Fibroblast of lung (primary cell): ENCODE measurements around the gene TCEA3. TPM values are rescaled to one million over a fixed set of nuclear protein-coding genes. Genes with fewer than 3 reads are reported as not detected.

Experiments
- DNase-seq, 2 donors: peaks; one replicate each; pipeline versions ENCODE4 v3.0.0 to v3.0.0-alpha.2; 2010; ENCODE audit warnings: low read depth in 2 of 2
- H2AFZ ChIP-seq: 2 replicates; pipeline ENCODE4 v1.5.1; 2012; ENCODE audit warnings: low read length, control low read depth, inconsistent platforms
- H3K27ac ChIP-seq: 2 replicates; pipeline ENCODE4 v1.5.1; 2011; ENCODE audit warnings: low read length, control low read depth; ENCODE audit not compliant: insufficient read depth
- H3K27me3 ChIP-seq: 2 replicates; pipeline ENCODE4 v1.5.1; 2011; ENCODE audit warnings: mild to moderate bottlenecking, low read length; ENCODE audit not compliant: control insufficient read depth, insufficient read depth
- H3K36me3 ChIP-seq: 2 replicates; pipeline ENCODE4 v1.5.1; 2011; ENCODE audit warnings: low read length; ENCODE audit not compliant: control insufficient read depth, insufficient read depth
- H3K4me1 ChIP-seq: 2 replicates; pipeline ENCODE4 v1.5.1; 2011; ENCODE audit warnings: low read length; ENCODE audit not compliant: control insufficient read depth, insufficient read depth; ENCODE audit errors: extremely low read depth
- H3K4me2 ChIP-seq: 2 replicates; pipeline ENCODE4 v1.5.1; 2011; ENCODE audit warnings: low read length, control low read depth; ENCODE audit not compliant: insufficient read depth; ENCODE audit errors: extremely low read depth
- H3K4me3 ChIP-seq, 4 experiments: fragments of 200-600 bp in 1 of 4; sonication (generic) in 1 of 4; replicated peaks in 1 of 4; 2 replicates each; pipeline ENCODE4 v1.5.1; 2011 to 2016; ENCODE audit warnings: low read length in 4 of 4, low read depth in 3 of 4, mild to moderate bottlenecking in 3 of 4, control low read depth in 2 of 4, inconsistent platforms in 1 of 4, mixed read lengths in 1 of 4; ENCODE audit not compliant: insufficient read depth in 1 of 4; ENCODE audit errors: control extremely low read depth in 1 of 4
- H3K79me2 ChIP-seq: 2 replicates; pipeline ENCODE4 v1.5.1; 2012; ENCODE audit warnings: mild to moderate bottlenecking, low read length, inconsistent platforms; ENCODE audit not compliant: control insufficient read depth, insufficient read depth
- H3K9ac ChIP-seq: 2 replicates; pipeline ENCODE4 v1.5.1; 2011; ENCODE audit warnings: mild to moderate bottlenecking, low read length, control low read depth; ENCODE audit not compliant: insufficient read depth
- H3K9me3 ChIP-seq: 2 replicates; pipeline ENCODE4 v1.5.1; 2012; ENCODE audit warnings: low read depth, low read length; ENCODE audit not compliant: control insufficient read depth, insufficient read depth
- H4K20me1 ChIP-seq: 2 replicates; pipeline ENCODE4 v1.5.1; 2011; ENCODE audit warnings: low read length; ENCODE audit not compliant: control insufficient read depth, insufficient read depth; ENCODE audit errors: extremely low read depth
- CTCF ChIP-seq, 2 donors: IDR thresholded peaks in 1 of 2; conservative IDR thresholded peaks in 1 of 2; 1 replicate in 1 of 2; 2 replicates in 1 of 2; pipeline ENCODE4 v1.5.1; 2011 to 2012; ENCODE audit warnings: low read length in 2 of 2, control low read depth in 1 of 2, inconsistent platforms in 1 of 2, low read depth in 1 of 2, mild to moderate bottlenecking in 1 of 2
- EZH2 ChIP-seq: IDR thresholded peaks from 2 replicates; pipeline ENCODE4 v1.5.1; 2012; ENCODE audit warnings: low read length, control low read depth, mild to moderate bottlenecking; ENCODE audit errors: missing control alignments
- polyA plus RNA-seq, 2 donors: library from polyadenylated mRNA; depleted of rRNA in 1 of 2; stranded (reverse) in 1 of 2; unstranded in 1 of 2; fragments of >200 nt; gene quantifications; 2 replicates each; pipeline ENCODE4 v1.2.1, GENCODE V29; 2011 to 2012; ENCODE audit warnings: missing spikeins in 1 of 2
- total RNA-seq: library from RNA; depleted of rRNA; stranded (reverse); fragments of >200 nt; gene quantifications from 2 replicates; pipeline ENCODE4 v1.2.1, GENCODE V29; 2014

The TCEA3 gene
- total and polyA plus RNA-seq, 2 donors (not counting 1 experiment from before 2014, with no cell fraction given) = 12.3 to 44.6 TPM

GRCh38 chr1:23446661-23447310, 22.2 kb upstream of the TCEA3 start:
- no peaks in the 10 kb centered on the region for H3K4me1 ChIP-seq
- peaks cover 5% of the 10 kb centered on the region for H3K36me3 ChIP-seq
- no peaks in the 10 kb centered on the region for H3K9me3 ChIP-seq
- TF ChIP-seq EZH2 (no peak), CTCF (conservative IDR thresholded peaks at IDR 0.05 in 1 of 2, IDR thresholded peaks at IDR 0.05 in 1 of 2; ENCODE audit: low read depth in 1 of 2, low read length in 2 of 2) (no peak)
- H3K27me3 ChIP-seq = no peaks in the 10 kb centered on the region
- no peak overlapping the region for H3K4me3 ChIP-seq
- no peak for DNase-seq
- no peak overlapping the region for H3K9ac ChIP-seq
- H3K27ac ChIP-seq = no peak overlapping the region
- H3K4me2 ChIP-seq = no peak overlapping the region
- H4K20me1 ChIP-seq = no peaks in the 10 kb centered on the region
- H2AFZ ChIP-seq = no peak overlapping the region
- H3K79me2 ChIP-seq = no peaks in the 10 kb centered on the region

GRCh38 chr1:23444596-23445390, 20.2 kb upstream of the TCEA3 start:
- Histone ChIP-seq H3K4me1 (no peaks in the 10 kb centered on the region), H4K20me1 (no peaks in the 10 kb centered on the region), H3K36me3 (peaks cover 5% of the 10 kb centered on the region), H3K27me3 (no peaks in the 10 kb centered on the region), H3K9ac (no peak overlapping the region), H3K4me3 (peak overlapping the region in 1 of 4 experiments; percentile 45), H3K9me3 (no peaks in the 10 kb centered on the region), H2AFZ (no peak overlapping the region), H3K4me2 (no peak overlapping the region), H3K79me2 (no peaks in the 10 kb centered on the region), H3K27ac (no peak overlapping the region)
- TF ChIP-seq CTCF (conservative IDR thresholded peaks at IDR 0.05 in 1 of 2, IDR thresholded peaks at IDR 0.05 in 1 of 2; ENCODE audit: low read depth in 1 of 2, low read length in 2 of 2) = no peak
- no peak for TF ChIP-seq EZH2
- no peak for DNase-seq

- Histone ChIP-seq H3K79me2 (no peaks in the 10 kb centered on the region), H3K9me3 (no peaks in the 10 kb centered on the region), H3K4me1 (no peaks in the 10 kb centered on the region), H3K4me2 (no peak overlapping the region), H3K27me3 (no peaks in the 10 kb centered on the region), H4K20me1 (no peaks in the 10 kb centered on the region), H3K9ac (no peak overlapping the region), H3K4me3 (peak overlapping the region in 1 of 4 experiments; percentile 45), H2AFZ (no peak overlapping the region), H3K36me3 (peaks cover 5% of the 10 kb centered on the region), H3K27ac (no peak overlapping the region)
- no peak for TF ChIP-seq EZH2
- TF ChIP-seq CTCF (conservative IDR thresholded peaks at IDR 0.05 in 1 of 2, IDR thresholded peaks at IDR 0.05 in 1 of 2; ENCODE audit: low read depth in 1 of 2, low read length in 2 of 2) = no peak
- peak; percentile 66 to 94 for DNase-seq
These were observed 19.6 kb upstream of the TCEA3 start for GRCh38 chr1:23444104-23444533.
